ACHN (cell line): Measurements from ENCODE around the gene ATG9B.

Experiments used
- DNase-seq: peaks from one replicate; pipeline ENCODE4 v3.0.0-alpha.2; 2015
- in situ Hi-C: cut with HindIII; loops from 2 replicates; pipeline ENCODE4 v1.10.0; 2017; ENCODE audit warnings: low sequenced_read_pairs, low pct_ligation_motif_present, low pct_unique_long_range_greater_than_20kb

ATG9B gene

DNA sequence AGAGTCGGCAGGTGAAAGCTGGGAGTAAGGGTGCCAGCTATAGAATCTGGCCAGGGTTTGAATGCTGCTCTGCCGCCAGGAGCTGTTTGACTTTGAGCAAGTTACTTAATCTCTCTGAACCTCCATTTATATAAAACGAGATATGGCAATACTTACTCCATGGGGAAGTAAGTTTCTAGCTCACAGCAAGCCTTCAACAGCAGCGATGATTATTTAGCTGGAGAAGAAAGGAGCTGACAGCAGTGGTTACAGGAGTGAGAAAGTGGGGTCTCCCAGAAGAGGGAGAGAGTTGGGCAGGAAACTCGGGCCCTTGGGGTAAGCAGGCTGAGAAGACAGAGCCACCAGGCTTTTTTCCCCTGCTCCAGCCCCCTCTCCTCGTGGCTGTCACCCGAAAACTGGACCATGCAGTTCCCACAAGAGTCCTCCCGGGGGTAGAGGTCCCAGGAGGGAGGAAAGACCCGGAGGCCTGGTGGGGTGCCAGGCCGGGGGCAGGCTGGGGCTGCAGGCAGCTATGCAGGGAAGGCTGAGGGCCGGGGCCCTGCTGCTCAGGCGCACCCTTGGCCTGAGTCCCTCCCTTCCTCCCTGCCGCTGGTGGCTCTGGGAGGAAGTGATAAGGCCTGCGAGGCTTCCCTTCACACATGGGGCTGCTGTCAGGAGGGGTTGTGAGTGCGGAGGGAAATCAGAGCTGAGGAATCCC, 30.0 kb downstream of the ATG9B start:
- in situ Hi-C loops, result no loop called here

GRCh38 chr7:150993511-150993910, 30.8 kb downstream of the ATG9B start:
- in situ Hi-C loops, result no loop called here
- DNase-seq, result no peak

More for the DNA sequence above, 30.0 kb downstream of the ATG9B start:
- DNase-seq, result no peak

GRCh38 chr7:150992833-150993302, 31.4 kb downstream of the ATG9B start:
- in situ Hi-C loops, result no loop called here
- peak; percentile 31 for DNase-seq

DNA sequence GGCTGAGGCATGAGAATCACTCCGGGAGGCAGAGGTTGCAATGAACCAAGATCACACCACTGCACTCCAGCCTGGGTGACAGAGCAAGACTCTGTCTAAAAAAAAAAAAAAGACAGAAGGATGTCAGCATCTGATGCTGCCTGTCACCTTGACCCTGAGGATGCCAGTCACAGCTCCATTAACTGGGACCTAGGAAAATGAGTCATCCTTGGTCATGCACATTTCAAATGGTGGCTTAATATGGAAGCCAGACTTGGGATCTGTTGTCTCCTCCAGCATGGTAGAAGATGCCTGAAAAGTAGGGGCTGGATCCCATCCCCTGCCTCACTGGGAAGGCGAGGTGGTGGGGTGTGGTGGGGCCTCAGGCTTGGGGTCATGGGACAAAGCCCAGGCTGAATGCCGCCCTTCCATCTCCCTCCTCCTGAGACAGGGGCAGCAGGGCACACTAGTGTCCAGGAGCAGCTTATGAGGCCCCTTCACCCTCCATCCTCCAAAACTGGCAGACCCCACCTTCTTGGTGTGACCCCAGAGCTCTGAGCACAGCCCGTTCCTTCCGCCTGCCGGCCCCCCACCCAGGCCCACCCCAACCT, 32.1 kb downstream of the ATG9B start:
- DNase-seq, result no peak
- in situ Hi-C loops, result no loop called here

DNA sequence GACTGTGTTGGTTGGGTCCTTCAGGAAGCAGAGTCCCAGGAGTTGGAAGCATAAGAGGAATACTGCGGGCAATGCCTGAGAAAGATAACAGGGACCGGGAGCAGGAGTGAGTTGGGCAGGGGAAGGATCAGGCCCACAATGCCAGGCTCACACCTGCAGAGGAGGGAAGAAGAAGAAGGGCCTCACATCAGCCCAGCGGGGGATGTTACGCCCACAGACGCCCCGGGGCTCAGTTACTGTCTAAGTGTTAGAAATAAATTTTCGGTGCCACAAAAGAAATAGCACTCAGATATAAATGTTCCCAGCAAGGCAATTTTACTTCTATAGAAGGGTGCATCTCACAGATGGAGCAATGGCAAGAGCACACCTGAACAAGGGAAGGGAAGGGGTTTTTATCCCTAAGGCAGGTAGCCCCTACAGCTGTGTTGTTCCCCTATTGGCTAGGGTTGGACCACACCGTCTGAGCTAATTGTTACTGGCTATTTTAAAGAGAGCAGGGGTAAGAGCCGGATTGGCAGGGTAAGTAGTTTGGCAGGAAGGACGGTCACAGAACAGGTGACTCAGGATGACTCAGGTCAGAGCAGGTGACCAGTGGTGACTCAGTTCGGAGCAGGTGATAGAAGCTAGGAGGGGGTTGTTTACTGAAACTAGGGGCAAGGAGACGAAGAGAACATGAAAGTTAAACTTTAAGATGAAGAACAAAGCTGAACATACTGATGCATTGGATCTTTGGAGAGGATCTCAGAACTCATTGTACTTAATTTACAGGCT, 33.7 kb downstream of the ATG9B start, which contains the start of gene NOS3:
Gene NOS3, plus strand, starts transcription at position 602 of the 771 bp plus-strand sequence. CDS start 2,787 bp downstream, outside the sequence.
- in situ Hi-C loops, result no loop called here
- DNase-seq, result no peak

- in situ Hi-C loops, result no loop called here
Measured at GRCh38 chr7:150989456-150989855, 34.8 kb downstream of the ATG9B start.

GRCh38 chr7:150988230-150989226, 35.8 kb downstream of the ATG9B start:
- in situ Hi-C loops, result no loop called here
- peak; percentile 47 for DNase-seq

More at GRCh38 chr7:150989456-150989855, 34.8 kb downstream of the ATG9B start:
- no peak for DNase-seq

- in situ Hi-C loops, result no loop called here
- DNase-seq, result no peak
Measured at GRCh38 chr7:150986556-150986955, 37.7 kb downstream of the ATG9B start.

GRCh38 chr7:150986099-150986512, 38.2 kb downstream of the ATG9B start:
- in situ Hi-C loops, result no loop called here
- DNase-seq, result peak; percentile 74

- peak; percentile 73 for DNase-seq
- in situ Hi-C loops, result no loop called here
Measured at GRCh38 chr7:150983893-150984368, 40.4 kb downstream of the ATG9B start.

DNA sequence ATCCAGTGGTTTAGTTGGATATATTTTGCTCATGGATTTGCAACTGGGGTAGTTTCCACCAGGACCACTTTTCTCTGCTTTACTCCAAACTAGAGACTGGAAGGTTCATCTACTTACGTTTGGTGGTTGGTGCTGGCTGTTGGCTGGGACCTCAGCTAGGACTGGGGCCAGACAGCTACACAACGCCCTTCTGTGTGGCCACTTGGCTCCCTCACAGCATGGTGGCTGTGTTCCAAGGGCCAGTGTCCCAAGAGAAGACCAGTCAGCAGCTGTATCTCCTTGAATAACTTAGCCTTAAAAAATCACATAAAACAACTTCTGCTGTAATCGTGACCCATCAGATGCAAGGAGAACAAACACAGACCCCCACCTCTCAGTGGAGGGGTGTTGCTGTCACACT, 41.9 kb downstream of the ATG9B start:
- no peak for DNase-seq

DNA sequence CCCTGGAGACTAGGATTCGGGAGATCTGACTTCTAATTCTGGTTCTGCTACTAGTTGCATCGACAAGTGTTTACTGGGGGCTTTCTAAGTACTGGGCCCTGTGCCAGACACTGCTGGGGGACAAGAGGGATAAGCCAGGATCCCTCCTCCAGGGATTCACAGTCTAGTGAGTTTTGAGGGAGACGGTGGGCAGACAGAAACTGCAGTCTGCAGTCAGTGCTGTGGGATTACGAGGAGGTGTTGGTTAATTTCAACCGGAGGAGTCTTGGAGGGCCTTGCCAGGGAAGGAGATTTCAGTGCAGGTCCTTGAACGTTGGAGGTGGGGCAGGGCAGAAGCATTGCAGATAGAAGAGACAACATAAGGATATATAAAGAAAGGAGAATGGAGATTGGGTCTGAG, 42.6 kb downstream of the ATG9B start:
- in situ Hi-C loops, result no loop called here
- DNase-seq, result no peak

More for the DNA sequence above, 41.9 kb downstream of the ATG9B start:
- in situ Hi-C loops, result no loop called here

DNA sequence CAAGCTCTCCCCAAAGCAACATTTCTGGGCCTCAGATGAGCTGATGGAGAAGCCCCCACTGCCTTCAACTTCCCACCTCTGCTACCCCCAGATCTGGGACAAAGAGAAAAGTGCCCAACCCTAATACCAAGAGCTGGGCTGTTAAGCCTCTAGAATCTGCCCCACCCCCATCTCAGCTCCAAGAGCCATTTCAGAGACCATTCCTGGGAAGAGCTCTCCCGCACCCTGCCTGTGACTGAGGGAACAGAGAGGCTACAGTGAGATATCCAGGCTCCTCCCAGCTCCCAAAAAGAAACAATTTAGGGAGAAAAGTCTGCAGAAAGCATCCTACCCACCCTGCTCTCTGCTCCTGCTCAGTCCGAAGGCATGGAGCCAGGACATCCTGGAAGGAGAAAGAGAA, 43.6 kb downstream of the ATG9B start:
- DNase-seq, result no peak
- in situ Hi-C loops, result no loop called here

- in situ Hi-C loops, result no loop called here
- no peak for DNase-seq
Measured at GRCh38 chr7:150979713-150980390, 44.4 kb downstream of the ATG9B start.

GRCh38 chr7:150978126-150978789, 46.0 kb downstream of the ATG9B start, which contains the start of gene KCNH2:
TSS of gene KCNH2 (minus strand) at chr7:150978321. CDS start at chr7:150977913, 408 bp downstream.
- DNase-seq, result peak; percentile 34
- in situ Hi-C loops, result no loop called here

DNA sequence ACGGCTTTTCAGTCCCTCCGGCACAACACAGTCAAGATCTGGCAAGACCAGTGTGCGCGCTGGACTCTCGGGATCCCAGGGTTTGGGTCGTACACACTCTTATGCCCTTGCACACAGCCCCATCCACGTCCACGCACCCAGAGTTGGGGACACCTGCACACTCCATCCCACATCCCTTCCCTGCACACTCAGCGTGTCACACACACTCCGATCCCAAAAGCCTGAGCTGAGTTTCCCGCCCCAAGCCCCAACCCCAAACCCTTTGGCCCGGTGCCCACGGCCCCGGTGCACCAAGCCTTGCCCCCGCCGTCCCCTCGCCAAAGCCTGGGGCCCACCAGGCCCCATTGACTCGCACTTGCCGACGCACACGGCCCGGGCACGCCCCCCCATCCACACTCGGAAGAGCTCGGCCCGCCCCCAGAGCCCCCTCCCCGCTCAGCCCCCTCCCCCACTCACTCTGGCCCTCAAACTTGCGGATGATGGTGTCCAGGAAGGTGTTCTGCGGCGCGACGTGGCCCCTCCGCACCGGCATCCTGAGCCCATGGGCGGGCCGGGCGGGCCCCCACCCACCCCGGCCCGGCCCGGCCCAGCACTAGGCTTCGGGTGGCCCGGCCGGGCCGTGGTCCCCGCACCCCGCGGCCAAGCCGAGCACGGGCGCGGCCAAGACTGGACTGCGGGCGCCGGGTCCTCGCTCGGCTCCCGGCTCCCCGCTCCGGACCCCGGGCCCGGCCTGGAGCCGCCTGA, 46.7 kb downstream of the ATG9B start:
- in situ Hi-C loops, result no loop called here
- no peak for DNase-seq
